ENCODE data around the gene SLC38A6.
A peak's percentile ranks its signal among the peaks of the same experiment; 100 is the strongest.

SLC38A6 gene

GRCh38 chr14:60980811-60981632 lies at the start of gene SLC38A6, which contains the start of gene TRMT5:
TSS of gene SLC38A6 (plus strand) at chr14:60981245. CDS start at chr14:60981278, 33 bp downstream.
TSS of gene TRMT5 (minus strand) at chr14:60981079. CDS start at chr14:60980973, 106 bp downstream.
- DNase-seq = peak; percentile 89

DNA sequence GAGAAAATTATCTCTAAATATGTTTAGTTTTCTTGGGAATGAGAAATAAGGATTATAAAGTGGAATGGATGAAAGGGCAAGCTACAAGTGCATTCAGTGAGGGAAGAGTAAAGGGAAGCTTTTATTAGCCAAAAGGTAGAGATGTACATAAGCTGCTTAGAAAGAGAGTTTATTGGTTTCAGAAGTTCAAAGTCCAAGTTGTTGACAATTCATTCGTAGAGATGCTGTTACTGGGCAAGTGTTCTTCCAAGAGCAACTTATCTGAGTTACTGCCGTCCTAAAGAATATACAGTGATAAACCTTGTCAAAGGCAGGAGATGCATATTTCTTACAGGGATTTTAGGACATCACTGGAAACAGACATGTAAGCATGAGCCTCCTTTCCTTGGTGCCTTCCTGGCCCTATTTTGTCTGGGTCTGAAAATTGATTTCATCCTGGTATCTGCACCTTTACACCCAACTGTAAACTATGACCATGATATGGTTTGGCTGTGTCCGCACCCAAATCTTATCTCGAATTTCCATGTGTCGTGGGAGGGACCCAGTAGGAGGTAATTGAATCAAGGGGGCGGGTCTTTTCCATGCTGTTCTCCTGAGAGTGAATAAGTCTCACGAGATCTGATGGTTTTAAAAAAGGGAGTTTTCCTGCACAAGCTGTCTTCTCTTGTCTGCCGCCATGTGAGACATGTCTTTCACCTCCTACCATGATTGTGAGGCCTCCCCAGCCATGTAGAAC lies 47.0 kb upstream of the SLC38A6 start:
- no peak for DNase-seq

DNA sequence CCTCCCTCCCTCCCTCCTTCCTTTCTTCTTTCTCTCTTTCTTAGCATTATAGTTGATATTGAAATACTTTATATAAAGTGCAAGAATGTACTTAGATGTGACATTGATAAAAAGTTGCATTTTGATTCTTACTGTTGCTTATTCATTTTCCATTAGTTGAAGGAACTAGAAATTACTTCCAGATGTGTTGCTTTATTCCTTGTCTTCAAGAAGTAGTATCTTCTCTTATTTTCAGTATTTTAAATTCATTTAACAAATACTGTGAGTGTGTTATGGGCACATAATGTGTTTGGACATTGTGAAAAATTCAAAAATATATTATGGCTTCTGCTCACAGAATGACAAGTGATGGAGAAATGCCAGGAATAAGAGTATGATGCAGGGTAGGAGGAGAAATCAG lies 45.7 kb upstream of the SLC38A6 start:
- DNase-seq = no peak

GRCh38 chr14:60943637-60944032 lies 37.4 kb upstream of the SLC38A6 start:
- DNase-seq = no peak

GRCh38 chr14:60944204-60944603 lies 36.8 kb upstream of the SLC38A6 start:
- no peak for DNase-seq

GRCh38 chr14:60945984-60946383 lies 35.1 kb upstream of the SLC38A6 start:
- no peak for DNase-seq

DNA sequence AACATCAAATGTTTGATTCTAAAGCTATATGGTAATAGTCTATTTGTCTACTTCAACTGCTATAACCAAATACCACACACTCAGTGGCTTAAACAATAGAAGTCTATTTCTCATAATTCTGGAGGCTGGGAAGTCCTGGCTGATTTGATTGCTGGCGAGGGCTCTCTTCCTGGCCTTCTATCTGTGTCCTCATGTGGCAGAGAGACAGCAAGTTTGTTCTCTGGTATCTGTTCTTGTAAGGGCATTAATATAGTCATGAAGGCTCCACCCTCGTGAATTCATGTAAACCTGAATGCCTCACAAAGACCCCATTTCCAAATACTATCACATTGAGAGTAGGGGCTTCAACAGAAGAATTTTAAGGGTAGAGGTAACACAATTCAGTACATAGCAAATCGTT lies 34.3 kb upstream of the SLC38A6 start:
- no peak for DNase-seq

DNA sequence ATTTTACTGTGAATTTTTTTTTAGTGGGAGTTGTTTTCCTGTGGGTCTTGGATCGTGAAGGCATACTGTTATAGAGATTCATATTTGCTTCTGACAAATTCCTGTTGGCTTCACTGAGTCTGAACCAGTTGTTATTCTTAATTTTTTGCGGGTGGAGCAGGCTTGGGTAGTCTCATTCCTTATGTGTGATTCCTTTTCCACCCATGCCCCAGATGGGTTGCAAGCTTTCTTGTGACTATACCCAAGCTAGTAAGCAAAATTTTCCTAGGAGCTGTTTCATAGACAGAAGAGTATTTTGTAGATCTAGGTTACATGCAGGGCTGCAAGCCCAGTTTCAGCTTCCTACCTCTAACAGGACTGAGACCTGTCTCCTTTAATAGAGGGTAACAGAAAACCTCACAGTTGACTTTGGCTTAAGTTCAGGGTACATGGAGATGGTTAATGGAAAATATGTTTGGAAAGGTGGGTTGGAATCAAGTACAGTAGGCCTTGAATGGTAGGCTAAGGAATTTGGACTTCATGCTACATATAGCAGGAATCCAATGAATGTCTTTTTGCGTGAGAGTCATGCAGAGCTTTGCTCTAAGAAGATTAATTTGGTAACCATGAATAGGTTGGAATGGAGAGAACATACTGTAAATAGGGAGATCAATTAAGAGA lies 29.1 kb upstream of the SLC38A6 start:
- peak; percentile 64 for DNase-seq

DNA sequence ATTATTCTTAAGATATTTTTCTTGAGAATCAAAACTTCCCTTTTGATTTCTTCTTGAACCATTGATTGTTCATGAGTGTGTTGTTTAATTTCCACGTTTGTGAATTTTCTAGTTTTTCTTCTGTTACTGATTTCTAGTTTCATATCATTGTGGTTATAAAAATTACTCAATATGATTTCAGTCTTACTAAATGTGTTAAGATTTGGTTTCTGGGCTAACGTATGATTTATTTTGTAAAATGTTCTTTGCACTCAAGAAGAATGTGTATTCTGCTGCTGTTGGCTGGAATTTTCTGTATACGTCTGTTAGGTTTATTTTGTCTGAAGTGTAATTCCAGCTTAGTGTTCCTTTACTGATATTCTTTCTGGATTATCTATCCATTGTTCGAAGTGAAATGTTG lies 24.8 kb upstream of the SLC38A6 start:
- no peak for DNase-seq

- no peak for DNase-seq
Observed at GRCh38 chr14:60956632-60957031, 24.4 kb upstream of the SLC38A6 start.

DNA sequence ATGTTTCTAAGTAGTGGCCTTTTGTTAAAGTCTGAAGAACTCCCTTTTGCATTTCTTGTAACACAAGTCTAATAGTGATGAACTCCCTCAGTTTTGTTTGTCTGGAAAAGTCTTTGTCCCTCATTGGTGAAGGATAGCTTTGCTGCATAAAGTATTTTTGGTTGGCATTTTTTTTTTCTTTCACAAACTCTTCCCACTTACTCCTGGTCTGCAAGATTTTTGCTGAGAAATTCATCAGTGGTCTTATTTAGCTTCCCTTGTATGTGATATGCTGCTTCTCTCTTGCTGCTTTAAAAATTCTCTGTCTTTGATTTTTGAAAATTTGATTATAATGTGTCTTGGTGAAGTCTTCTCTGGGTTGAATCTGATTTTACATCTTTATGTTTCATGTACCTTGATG lies 22.9 kb upstream of the SLC38A6 start:
- DNase-seq = no peak

DNA sequence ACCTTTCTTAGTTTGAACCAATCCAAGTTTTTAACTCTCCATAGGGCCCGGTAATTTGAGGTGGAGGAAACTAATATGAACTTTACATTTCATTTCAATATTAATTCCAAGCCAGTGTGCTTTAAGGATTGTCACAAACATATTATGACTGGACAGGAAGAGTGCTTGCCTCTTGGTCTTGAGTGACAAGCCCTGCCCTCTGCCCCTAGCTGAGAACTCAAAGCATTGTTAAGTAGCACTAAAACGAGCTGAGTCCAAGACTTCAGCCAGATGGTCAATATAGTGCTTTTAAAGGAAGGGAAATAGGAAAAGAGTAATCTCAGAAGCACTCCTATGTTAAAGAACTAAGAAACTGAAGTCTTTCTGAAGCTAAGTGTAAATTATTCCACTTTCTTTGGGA lies 17.3 kb upstream of the SLC38A6 start:
- DNase-seq = no peak

DNA sequence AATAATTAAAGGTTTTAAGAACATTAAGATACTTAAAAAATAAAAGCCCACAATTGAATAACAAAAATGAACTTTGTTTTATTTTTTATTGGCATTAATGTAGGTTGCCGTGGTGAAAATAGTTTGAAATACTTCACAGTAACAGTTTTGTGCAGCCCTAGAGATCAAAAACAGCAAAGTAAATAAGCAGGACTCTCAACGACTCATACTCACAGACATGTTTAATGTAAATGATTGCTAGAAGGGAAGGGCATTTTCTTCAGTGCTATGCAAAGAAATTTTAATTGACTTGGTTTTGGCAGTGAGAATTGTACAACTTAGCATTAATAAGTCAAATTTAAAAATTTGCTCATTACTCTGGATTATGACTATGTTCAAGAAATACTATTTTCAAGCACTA lies 16.1 kb upstream of the SLC38A6 start:
- peak; percentile 13 for DNase-seq

DNA sequence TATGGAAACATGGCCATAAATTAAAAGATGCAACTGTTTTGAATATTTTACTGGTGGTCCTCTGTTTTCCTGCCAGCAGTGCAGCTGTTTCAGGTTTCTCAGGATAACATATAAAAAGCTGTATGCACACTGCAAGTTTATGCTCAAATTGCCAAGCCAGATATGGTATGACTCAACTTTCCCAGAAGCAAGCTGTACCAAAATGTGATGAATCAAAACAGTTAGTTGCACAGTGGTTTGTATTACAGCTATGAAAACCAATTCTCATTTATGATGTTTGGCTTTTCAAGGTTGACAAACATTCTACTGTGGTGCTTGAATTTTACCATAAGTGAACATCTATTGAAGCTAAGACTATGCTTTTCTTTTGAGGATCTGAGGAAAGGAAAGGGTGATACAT lies 15.6 kb upstream of the SLC38A6 start:
- peak; percentile 15 for DNase-seq

- DNase-seq = no peak
Observed at GRCh38 chr14:60968099-60968498, 12.9 kb upstream of the SLC38A6 start.

- no peak for DNase-seq
Observed at GRCh38 chr14:60968671-60969070, 12.4 kb upstream of the SLC38A6 start.

DNA sequence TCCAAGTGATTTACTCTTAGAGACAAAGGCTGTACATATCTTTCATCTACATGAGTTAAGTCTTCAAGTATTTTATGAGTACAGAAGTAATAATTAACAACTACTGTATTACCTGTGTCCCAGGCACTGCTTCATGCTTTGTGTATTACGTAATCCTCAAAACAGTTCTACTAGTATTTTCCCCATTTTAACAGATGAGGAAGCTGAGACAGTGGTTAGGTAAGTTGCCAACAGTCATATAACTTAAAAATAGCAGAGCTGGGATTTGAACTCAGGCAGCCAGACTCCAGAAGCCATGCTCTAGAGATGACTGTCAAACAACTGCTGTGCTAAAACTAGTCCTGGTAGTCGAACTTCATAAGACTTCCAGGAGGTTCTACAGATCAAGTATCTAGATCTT lies 10.9 kb upstream of the SLC38A6 start:
- peak; percentile 49 for DNase-seq

DNA sequence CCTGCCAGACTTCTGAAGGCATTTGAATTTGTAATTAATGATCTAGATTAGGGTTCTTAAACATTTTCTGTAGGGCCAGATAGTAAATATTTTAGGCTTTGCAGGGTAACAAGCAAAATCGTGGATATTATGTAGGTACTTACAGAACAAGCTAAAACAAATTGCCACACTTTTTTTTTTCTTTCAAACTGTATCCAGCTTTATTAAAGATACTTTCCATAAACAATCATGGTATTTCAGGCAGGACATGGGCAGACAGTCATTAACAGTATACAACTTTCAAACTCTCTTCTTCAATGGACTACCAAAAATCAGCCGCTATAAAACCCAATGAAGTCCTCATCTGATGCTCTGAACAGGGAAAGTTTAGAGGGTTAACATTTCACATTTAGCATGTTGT lies 9.8 kb upstream of the SLC38A6 start:
- no peak for DNase-seq

- DNase-seq = no peak
Observed at GRCh38 chr14:60972295-60972694, 8.8 kb upstream of the SLC38A6 start.

GRCh38 chr14:60973070-60973469 lies 8.0 kb upstream of the SLC38A6 start:
- no peak for DNase-seq

DNA sequence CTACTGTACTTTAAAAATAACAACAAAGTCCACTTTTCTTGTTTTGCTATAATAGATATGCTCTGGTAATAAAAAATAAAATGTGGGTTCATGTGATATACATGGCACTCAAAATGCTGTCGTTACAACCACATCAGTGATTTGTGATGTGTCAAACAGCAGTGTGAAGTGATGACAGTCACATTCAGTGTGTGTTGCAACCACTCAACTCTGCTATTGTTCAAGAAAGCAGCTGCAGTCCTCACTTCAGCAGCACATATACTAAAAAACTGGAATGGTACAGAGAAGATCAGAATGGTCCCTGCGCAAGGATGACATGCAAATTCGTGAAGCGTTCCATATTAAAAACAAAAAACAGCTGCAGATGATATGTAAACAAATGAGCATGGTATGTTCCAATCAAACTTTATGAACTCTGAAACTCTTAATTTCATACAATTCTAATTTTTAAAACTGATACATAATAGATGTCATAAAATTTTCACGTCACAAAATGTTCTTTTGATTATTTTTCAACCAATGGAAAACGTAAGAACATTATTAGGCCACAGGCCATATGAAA lies 6.9 kb upstream of the SLC38A6 start:
- DNase-seq = no peak

- DNase-seq = no peak
Observed at GRCh38 chr14:60975551-60975950, 5.5 kb upstream of the SLC38A6 start.

DNA sequence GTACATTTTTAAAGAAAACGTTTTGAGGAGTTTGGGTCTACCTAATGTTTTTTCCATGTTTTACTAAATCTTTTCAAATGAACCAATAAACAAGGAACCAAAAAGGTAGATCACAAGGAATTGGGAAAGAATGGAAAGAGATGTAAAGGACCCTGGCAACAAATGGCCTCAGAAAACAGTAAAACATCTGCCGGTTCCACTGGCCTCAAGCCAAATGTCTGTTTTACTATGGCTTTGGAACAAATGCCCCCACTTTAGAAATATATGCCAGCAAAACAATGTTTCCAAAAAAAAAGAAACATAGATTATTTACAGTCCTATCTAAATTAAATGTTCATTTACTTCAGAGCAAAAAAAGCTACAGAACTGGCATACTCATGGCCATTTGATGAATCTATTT lies 3.2 kb upstream of the SLC38A6 start:
- DNase-seq = no peak

Data from kidney glomerular epithelial cell (primary cell).